HG02571 (cell line): ENCODE data around the gene ZNF664.

Experiments used
- ATAC-seq: cut with Tn5 transposase; IDR thresholded peaks from one replicate; pipeline ENCODE4 v1.9.1; 2021; ENCODE audit warnings: mild to moderate bottlenecking, moderate library complexity; ENCODE audit not compliant: unreplicated experiment

Gene ZNF664

DNA sequence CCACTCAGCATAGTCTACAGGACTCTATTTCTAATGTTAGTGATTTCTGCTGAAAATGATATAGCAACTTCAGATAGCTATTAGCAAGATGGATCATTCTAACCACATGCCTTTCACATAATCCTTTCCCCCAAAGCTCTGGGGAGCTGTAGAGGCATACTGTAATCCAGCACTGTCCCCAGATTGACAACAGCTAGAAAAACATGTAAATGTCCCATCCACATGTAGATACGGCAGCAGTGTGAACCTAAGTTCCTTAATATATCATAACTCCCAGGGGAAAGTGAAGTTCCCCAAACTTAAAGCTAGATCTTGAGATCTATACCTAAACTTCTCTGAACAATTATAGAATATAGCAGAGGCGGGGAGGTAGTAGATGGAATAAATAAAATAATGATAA is 14.0 kb downstream of the ZNF664 start:
- ATAC-seq, result no peak

- ATAC-seq, result no peak
Observed at GRCh38 chr12:123989168-123989567, 16.2 kb downstream of the ZNF664 start.

- ATAC-seq, result no peak
Observed at GRCh38 chr12:123989753-123990152, 16.7 kb downstream of the ZNF664 start.

- no peak for ATAC-seq
Observed at GRCh38 chr12:123990511-123990910, 17.5 kb downstream of the ZNF664 start.

- ATAC-seq, result no peak
Observed at GRCh38 chr12:123991372-123991951, 18.4 kb downstream of the ZNF664 start.

GRCh38 chr12:123992118-123992825 is 19.3 kb downstream of the ZNF664 start:
- ATAC-seq, result no peak

DNA sequence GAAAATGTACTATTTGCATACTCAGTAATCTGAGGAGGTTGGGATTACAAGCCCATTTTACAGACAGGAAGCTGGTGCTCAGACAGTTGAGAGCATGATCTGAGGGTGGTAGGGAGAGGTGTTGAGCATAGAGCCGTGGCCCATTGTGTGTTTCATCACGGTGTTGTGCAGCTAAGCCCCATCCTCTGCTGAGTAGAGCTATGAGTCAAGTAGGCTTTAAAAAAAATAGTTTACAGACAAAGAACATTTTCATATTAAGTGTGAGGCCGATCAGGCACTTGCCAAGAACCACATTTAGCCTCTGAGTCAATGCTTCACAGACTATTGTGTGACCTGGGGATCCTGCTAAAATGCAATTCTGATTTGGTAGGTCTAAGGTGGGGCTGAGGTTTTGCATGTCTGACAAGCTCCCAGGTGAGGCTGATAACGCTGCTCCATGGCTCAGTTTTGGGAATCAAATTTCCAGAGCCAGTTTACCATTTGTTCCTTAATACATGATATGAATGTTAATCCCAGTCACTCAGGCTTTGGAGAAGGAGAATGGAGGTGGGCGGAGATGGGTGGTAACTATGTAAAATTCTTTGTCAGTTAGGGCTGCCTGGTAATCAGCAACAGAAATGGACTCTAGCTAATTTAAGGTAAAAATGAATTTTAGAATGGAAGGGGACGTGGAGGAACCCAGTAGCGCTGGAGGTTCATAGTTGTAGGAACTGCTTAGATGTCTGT is 22.2 kb downstream of the ZNF664 start:
- no peak for ATAC-seq

GRCh38 chr12:123996581-123996980 is 23.6 kb downstream of the ZNF664 start:
- no peak for ATAC-seq

- ATAC-seq, result no peak
Observed at GRCh38 chr12:123997033-123997822, 24.2 kb downstream of the ZNF664 start.

DNA sequence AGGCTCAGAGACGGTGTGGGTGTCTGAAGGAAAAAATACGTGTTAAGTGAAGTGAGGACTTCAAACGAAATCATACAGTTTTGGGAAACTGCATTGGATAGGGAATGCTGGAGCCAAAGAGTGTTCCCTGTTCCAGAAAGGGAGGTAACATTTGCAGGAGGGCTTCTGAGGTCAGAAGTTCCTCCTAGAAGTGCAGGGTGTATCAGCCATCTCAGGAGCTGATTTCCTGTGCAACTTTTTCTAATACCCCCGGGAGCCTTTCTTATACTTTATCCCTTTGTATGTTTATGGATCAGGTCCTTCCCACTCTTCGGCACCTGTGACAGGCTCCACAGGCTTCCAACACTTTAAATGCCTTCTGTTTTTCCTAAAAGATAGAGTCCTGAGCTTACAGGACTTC is 24.9 kb downstream of the ZNF664 start:
- ATAC-seq, result no peak

GRCh38 chr12:123998344-123998990 is 25.5 kb downstream of the ZNF664 start:
- no peak for ATAC-seq

GRCh38 chr12:123998991-123999359 is 26.0 kb downstream of the ZNF664 start:
- no peak for ATAC-seq

DNA sequence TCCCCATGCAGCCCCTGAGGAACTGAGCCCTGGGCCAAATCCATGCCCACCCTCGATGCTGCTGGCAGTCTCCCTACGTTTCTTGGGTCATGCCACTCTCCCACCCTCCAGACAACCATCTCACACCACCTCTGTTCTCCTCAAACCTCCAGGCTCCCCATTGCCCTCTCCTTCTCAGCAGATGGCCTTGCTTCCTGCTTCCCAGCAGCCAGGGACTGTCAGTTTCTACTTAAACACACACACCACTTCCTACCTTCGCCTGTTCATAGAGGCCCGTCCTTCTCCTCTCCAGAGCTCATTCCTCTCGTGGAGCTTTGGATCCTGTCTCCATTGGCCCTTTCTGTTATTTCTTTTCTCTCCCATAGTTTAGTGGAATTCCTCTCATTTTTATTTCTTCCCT is 27.1 kb downstream of the ZNF664 start:
- no peak for ATAC-seq

DNA sequence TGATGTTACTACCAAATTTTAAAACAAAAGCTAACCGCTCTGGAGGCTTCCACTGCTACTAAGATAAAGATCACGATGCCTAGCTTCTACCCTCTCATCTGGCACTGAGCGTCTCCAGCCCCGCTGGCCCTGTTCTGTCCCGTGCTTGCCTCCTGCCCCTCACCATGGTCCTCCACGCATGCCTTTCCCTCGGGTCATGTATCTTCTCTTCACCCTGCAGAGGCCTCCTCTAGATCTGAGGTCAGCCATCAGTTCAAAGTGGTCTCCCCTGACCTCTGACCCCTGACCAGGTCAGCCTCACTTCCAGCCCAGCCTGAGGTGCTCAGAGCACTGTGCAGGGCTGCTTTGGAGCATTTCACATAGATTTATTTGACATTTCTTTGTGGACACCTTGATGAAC is 28.3 kb downstream of the ZNF664 start:
- no peak for ATAC-seq

DNA sequence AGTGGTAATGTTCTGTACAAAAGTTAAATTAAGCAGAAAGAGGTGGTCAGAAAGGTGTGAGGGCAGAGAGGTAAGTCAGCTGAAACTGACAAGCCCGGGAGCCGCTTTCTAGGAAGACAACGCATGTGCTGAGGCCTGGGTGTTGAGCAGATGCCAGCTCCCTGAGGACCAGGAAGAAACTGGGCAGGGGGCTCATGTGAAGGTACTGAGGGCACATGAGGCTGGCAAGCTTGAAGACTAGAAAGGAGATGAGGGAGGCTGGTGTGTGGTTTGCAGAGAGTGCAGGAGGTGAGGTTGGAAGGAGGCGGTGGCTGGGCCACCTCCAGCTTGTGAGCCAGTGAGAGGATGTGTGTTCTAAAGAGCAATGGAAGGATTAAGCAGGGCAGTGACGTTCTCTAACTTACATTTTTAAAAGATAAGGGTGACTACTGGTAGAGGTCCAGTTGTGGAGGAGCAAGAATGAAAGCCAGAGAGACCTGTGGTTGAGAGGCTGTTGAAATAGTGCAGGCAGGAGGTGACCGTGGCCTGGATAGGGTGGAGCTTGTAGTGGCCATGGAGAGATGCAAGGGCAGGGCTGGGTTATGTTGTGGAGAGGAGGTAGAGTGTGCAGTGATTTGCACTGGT is 29.1 kb downstream of the ZNF664 start:
- ATAC-seq, result no peak

- ATAC-seq, result no peak
Observed at GRCh38 chr12:124002654-124003053, 29.6 kb downstream of the ZNF664 start.

- ATAC-seq, result no peak
Observed at GRCh38 chr12:124004233-124004875, 31.3 kb downstream of the ZNF664 start.

GRCh38 chr12:124006085-124006845 is 33.2 kb downstream of the ZNF664 start:
- no peak for ATAC-seq
